CD4-positive, alpha-beta memory T cell (primary cell): ENCODE results near the gene CCL17. TPM values are rescaled to one million over a fixed set of nuclear protein-coding genes. Genes with fewer than 3 reads are reported as not detected.

Source experiments
- CTCF ChIA-PET: fragments of 350-600 bp; sonication (Branson Sonifier 250); formaldehyde crosslinking; loops from one replicate; lab custom pipeline; 2021; ENCODE audit warnings: inconsistent platforms; ENCODE audit not compliant: partially characterized antibody; lab: Charles Lee
- POLR2A ChIA-PET: fragments of 350-600 bp; sonication (Branson Sonifier 250); formaldehyde crosslinking; loops from one replicate; lab custom pipeline; 2021; ENCODE audit not compliant: partially characterized antibody; lab: Charles Lee
- DNase-seq, 5 donors: peaks; one replicate each; pipeline versions ENCODE4 v3.0.0 to v3.0.0-alpha.2; 2020 to 2022; ENCODE audit warnings: mixed read lengths in 1 of 5
- H3K27ac ChIP-seq: one replicate; pipeline ENCODE4 v1.7.0; 2013; ENCODE audit warnings: low read depth, low read length
- H3K27me3 ChIP-seq: 2 replicates; pipeline ENCODE4 v1.7.0; 2013; ENCODE audit warnings: mild to moderate bottlenecking, low read length, moderate library complexity; ENCODE audit not compliant: insufficient read depth
- H3K36me3 ChIP-seq: 2 replicates; pipeline ENCODE4 v1.7.0; 2013; ENCODE audit warnings: mild to moderate bottlenecking, low read length, moderate library complexity; ENCODE audit not compliant: insufficient read depth
- H3K4me1 ChIP-seq: 2 replicates; pipeline ENCODE4 v1.7.0; 2013; ENCODE audit warnings: mild to moderate bottlenecking, low read length, moderate library complexity; ENCODE audit not compliant: insufficient read depth
- H3K4me3 ChIP-seq, 2 donors: one replicate each; pipeline ENCODE4 v1.7.0; 2013; ENCODE audit warnings: low read length in 2 of 2, mild to moderate bottlenecking in 1 of 2
- H3K9me3 ChIP-seq, 2 donors: one replicate each; pipeline ENCODE4 v1.7.0; 2013; ENCODE audit warnings: low read length in 2 of 2, control low read depth in 1 of 2; ENCODE audit not compliant: control insufficient read depth in 1 of 2
- H3K27ac Mint-ChIP-seq, 7 donors: one replicate each; pipeline ENCODE4 v1.8.0; 2020 to 2021; ENCODE audit warnings: mixed read lengths in 7 of 7, mild to moderate bottlenecking in 6 of 7, inconsistent platforms in 3 of 7, moderate library complexity in 3 of 7
- H3K27me3 Mint-ChIP-seq, 2 donors: one replicate each; pipeline ENCODE4 v1.8.0; 2020 to 2021; ENCODE audit warnings: mixed read lengths in 2 of 2
- H3K36me3 Mint-ChIP-seq, 2 donors: one replicate each; pipeline ENCODE4 v1.8.0; 2020 to 2021; ENCODE audit warnings: mixed read lengths in 2 of 2, inconsistent platforms in 1 of 2, mild to moderate bottlenecking in 1 of 2
- H3K4me1 Mint-ChIP-seq, 4 donors: one replicate each; pipeline ENCODE4 v1.8.0; 2020 to 2021; ENCODE audit warnings: mixed read lengths in 4 of 4, mild to moderate bottlenecking in 1 of 4
- H3K4me3 Mint-ChIP-seq, 8 donors: one replicate each; pipeline ENCODE4 v1.8.0; 2020 to 2021; ENCODE audit warnings: mixed read lengths in 8 of 8, mild to moderate bottlenecking in 7 of 8, moderate library complexity in 6 of 8, inconsistent platforms in 3 of 8
- H3K9me3 Mint-ChIP-seq, 8 donors: one replicate each; pipeline ENCODE4 v1.8.0; 2020 to 2021; ENCODE audit warnings: mixed read lengths in 8 of 8, mild to moderate bottlenecking in 5 of 8, inconsistent platforms in 3 of 8, moderate library complexity in 1 of 8
- intact Hi-C: fragments of 100-400 bp; cut with micrococcal nuclease; formaldehyde crosslinking; loops from one replicate; pipeline ENCODE4 v1.15.1; 2023
- polyA plus RNA-seq, 2 donors: library from polyadenylated mRNA; unstranded; fragments of 300-500 nt; fragmentation: Illumina TruSeq; gene quantifications; one replicate each; pipeline ENCODE4 v1.2.3, GENCODE V29; 2021
- total RNA-seq, 2 experiments: library from RNA; stranded (reverse); gene quantifications; one replicate each; pipeline ENCODE4 v1.2.3, GENCODE V29; 2021

CCL17 gene
- total and polyA plus RNA-seq, 4 experiments from 2014 or later = not detected

- no peak overlapping the region for H3K4me3 Mint-ChIP-seq
- ChIA-PET POLR2A (no interaction called here), CTCF (no interaction called here)
- H3K4me1 Mint-ChIP-seq = no peaks in the 10 kb centered on the region
- no peak overlapping the region for H3K4me3 ChIP-seq
- no peak overlapping the region for H3K27ac ChIP-seq
- no peak overlapping the region for H3K27ac Mint-ChIP-seq
- H3K36me3 Mint-ChIP-seq = no peaks in the 10 kb centered on the region
- no peak for DNase-seq
- intact Hi-C loops = no loop called here
- no peaks in the 10 kb centered on the region for H3K27me3 ChIP-seq
- no peaks in the 10 kb centered on the region for H3K36me3 ChIP-seq
- H3K4me1 ChIP-seq = no peaks in the 10 kb centered on the region
- H3K9me3 ChIP-seq = no peaks in the 10 kb centered on the region
- H3K27me3 Mint-ChIP-seq = peaks cover 3 to 10% of the 10 kb centered on the region in 2 donors
- no peaks in the 10 kb centered on the region for H3K9me3 Mint-ChIP-seq
Observed at GRCh38 chr16:57360321-57360935, 44.1 kb upstream of the CCL17 start.

DNA sequence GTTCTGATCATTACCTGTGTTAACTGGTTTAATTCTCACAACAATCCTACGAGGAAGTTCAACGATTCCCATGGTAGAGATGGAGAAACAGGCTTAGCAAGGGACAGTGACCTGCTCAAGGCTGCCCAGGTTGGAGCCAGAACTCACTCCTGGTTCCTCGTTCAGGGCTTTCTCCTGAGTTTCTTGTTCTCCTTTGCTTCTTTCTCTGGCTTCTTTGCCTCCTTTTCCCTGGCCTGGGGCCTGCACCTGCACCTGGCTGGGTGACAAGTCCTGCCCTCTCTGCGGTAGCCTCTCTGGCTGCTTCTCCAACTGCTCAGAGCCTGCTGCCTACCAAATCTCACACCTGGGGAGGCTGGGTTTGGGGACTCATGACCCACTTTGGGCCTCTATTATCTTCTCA, 43.2 kb upstream of the CCL17 start:
- H3K27ac Mint-ChIP-seq = no peak overlapping the region
- no peak for DNase-seq
- no peaks in the 10 kb centered on the region for H3K9me3 Mint-ChIP-seq
- H3K4me3 Mint-ChIP-seq = no peak overlapping the region
- no peaks in the 10 kb centered on the region for H3K9me3 ChIP-seq
- no peaks in the 10 kb centered on the region for H3K4me1 ChIP-seq
- H3K4me1 Mint-ChIP-seq = no peaks in the 10 kb centered on the region
- POLR2A ChIA-PET = no interaction called here
- no peaks in the 10 kb centered on the region for H3K36me3 Mint-ChIP-seq
- H3K27me3 Mint-ChIP-seq = peaks cover 3 to 14% of the 10 kb centered on the region in 2 donors
- no peak overlapping the region for H3K4me3 ChIP-seq
- no peaks in the 10 kb centered on the region for H3K36me3 ChIP-seq
- intact Hi-C loops = no loop called here
- CTCF ChIA-PET = no interaction called here
- H3K27me3 ChIP-seq = no peaks in the 10 kb centered on the region
- H3K27ac ChIP-seq = no peak overlapping the region

DNA sequence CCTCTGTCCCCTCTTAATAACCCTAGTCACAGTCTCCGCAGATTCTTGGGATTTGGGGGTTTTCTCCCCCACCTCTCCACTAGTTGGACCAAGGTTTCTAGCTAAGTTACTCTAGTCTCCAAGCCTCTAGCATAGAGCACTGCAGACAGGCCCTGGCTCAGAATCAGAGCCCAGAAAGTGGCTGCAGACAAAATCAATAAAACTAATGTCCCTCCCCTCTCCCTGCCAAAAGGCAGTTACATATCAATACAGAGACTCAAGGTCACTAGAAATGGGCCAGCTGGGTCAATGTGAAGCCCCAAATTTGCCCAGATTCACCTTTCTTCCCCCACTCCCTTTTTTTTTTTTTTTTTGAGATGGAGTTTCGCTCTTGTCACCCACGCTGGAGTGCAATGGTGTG, 40.4 kb upstream of the CCL17 start:
- intact Hi-C loops = no loop called here
- Mint-ChIP-seq H3K27me3 (peaks cover 8 to 23% of the 10 kb centered on the region in 2 donors), H3K27ac (no peak overlapping the region), H3K4me1 (no peaks in the 10 kb centered on the region), H3K4me3 (no peak overlapping the region), H3K36me3 (no peaks in the 10 kb centered on the region), H3K9me3 (no peaks in the 10 kb centered on the region)
- H3K4me1 ChIP-seq = no peaks in the 10 kb centered on the region
- CTCF ChIA-PET = no interaction called here
- no peaks in the 10 kb centered on the region for H3K9me3 ChIP-seq
- no peaks in the 10 kb centered on the region for H3K27me3 ChIP-seq
- DNase-seq = no peak
- POLR2A ChIA-PET = no interaction called here
- no peak overlapping the region for H3K27ac ChIP-seq
- no peak overlapping the region for H3K4me3 ChIP-seq
- H3K36me3 ChIP-seq = no peaks in the 10 kb centered on the region

GRCh38 chr16:57366544-57367040, 38.0 kb upstream of the CCL17 start:
- Histone ChIP-seq H3K4me3 (no peak overlapping the region), H3K4me1 (no peaks in the 10 kb centered on the region), H3K9me3 (no peaks in the 10 kb centered on the region), H3K27me3 (no peaks in the 10 kb centered on the region), H3K27ac (no peak overlapping the region), H3K36me3 (no peaks in the 10 kb centered on the region)
- H3K27me3 Mint-ChIP-seq = peaks cover 8 to 28% of the 10 kb centered on the region in 2 donors
- ChIA-PET CTCF (no interaction called here), POLR2A (no interaction called here)
- no peaks in the 10 kb centered on the region for H3K9me3 Mint-ChIP-seq
- no peak overlapping the region for H3K4me3 Mint-ChIP-seq
- DNase-seq = no peak
- H3K4me1 Mint-ChIP-seq = no peaks in the 10 kb centered on the region
- no peak overlapping the region for H3K27ac Mint-ChIP-seq
- intact Hi-C loops = no loop called here
- no peaks in the 10 kb centered on the region for H3K36me3 Mint-ChIP-seq

DNA sequence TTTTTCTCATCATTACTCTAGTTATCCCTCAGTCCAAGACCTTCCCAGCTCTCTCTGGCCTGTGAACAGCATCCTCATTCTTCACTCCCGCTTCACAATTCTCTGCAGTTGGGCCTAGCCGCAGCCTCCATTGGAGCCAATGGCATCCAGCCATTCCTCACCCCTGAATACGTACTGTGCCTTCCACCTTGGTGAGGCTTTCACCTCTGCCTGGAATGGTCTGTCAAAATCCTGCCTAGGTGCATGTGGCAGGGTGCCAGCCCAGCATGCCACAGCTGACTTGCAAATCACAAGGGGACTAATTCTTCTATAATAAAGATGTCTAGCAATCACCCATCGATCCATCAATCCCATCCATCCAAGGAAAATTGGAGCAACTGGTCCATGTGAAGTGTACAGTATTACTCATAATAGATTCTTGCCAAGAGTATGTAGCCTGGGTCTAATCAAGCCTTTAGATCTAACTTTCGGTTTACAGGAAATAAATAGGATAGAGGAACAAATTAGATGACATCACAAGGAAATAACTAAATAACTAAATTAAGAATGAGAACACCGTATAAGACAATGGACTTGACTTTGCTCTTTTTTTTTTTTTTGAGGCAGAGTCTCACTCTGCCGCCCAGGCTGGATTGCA, 37.3 kb upstream of the CCL17 start:
- H3K27ac ChIP-seq = no peak overlapping the region
- intact Hi-C loops = no loop called here
- no peaks in the 10 kb centered on the region for H3K4me1 ChIP-seq
- no peaks in the 10 kb centered on the region for H3K4me1 Mint-ChIP-seq
- peak overlapping the region in 1 of 7 donors; percentile 20 for H3K27ac Mint-ChIP-seq
- ChIA-PET POLR2A (no interaction called here), CTCF (no interaction called here)
- no peak overlapping the region for H3K4me3 Mint-ChIP-seq
- no peaks in the 10 kb centered on the region for H3K36me3 Mint-ChIP-seq
- no peaks in the 10 kb centered on the region for H3K9me3 Mint-ChIP-seq
- H3K27me3 Mint-ChIP-seq = peaks cover 8 to 26% of the 10 kb centered on the region in 2 donors
- DNase-seq = no peak
- no peaks in the 10 kb centered on the region for H3K9me3 ChIP-seq
- H3K4me3 ChIP-seq = no peak overlapping the region
- H3K27me3 ChIP-seq = no peaks in the 10 kb centered on the region
- no peaks in the 10 kb centered on the region for H3K36me3 ChIP-seq

DNA sequence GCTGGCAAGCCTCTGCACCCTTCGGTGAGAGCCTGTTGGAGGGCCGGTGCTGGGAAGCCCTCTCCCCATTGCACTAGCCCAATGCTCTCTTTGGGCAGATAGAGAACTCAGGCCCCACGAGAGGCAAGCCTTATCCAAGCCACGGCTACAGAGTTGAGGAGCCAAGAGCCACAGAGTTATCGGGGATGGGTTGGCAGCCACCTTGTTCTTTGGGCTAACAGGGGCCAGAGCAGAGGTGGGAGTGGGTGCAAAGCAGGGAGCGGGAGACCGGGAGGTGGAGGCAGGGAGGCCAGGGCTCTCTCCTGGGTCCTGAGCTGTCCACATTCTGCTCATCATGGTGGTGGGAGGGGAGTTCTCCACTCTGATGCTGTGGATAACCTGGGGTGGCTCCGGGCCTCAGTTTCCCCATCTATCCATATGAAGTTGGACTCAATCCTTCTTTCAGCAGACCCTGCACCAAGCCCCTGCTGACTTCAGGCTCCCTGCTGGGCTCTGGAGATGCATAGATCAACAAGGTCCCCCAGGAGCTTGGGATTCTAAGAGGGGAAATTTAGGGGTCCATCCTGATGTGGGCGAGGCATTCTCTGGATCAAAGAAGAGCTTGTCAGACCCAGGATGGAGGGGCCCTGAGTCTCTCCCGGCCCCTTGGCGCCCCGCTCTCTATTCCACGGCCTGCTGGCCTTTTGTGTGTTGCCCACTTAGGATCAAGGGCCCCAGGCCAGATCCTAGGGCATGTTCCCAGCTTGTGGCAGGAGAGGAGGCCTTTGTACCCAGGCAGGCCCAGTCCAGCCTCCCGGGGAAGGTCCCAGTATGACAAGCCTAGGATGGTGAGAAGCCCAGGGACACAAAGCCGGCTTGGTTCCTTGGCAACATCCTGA, 32.8 kb upstream of the CCL17 start:
- H3K4me3 ChIP-seq = no peak overlapping the region
- no peaks in the 10 kb centered on the region for H3K4me1 ChIP-seq
- CTCF ChIA-PET = no interaction called here
- H3K9me3 ChIP-seq = no peaks in the 10 kb centered on the region
- H3K36me3 ChIP-seq = no peaks in the 10 kb centered on the region
- no peak overlapping the region for H3K27ac Mint-ChIP-seq
- H3K27ac ChIP-seq = no peak overlapping the region
- peaks cover 7 to 12% of the 10 kb centered on the region in 2 donors for H3K27me3 Mint-ChIP-seq
- no peaks in the 10 kb centered on the region for H3K36me3 Mint-ChIP-seq
- no peaks in the 10 kb centered on the region for H3K4me1 Mint-ChIP-seq
- intact Hi-C loops = no loop called here
- no peak for DNase-seq
- H3K27me3 ChIP-seq = no peaks in the 10 kb centered on the region
- no peak overlapping the region for H3K4me3 Mint-ChIP-seq
- no peaks in the 10 kb centered on the region for H3K9me3 Mint-ChIP-seq
- POLR2A ChIA-PET = no interaction called here

- no peaks in the 10 kb centered on the region for H3K36me3 ChIP-seq
- H3K27me3 ChIP-seq = no peaks in the 10 kb centered on the region
- Mint-ChIP-seq H3K4me1 (peaks cover 0 to 2% (median 0%) of the 10 kb centered on the region in 4 donors), H3K27ac (no peak within 1 kb of the TSS), H3K4me3 (no peak within 1 kb of the TSS), H3K27me3 (peaks cover 7% of the 10 kb centered on the region in 2 donors), H3K9me3 (no peaks in the 10 kb centered on the region), H3K36me3 (no peaks in the 10 kb centered on the region)
- H3K9me3 ChIP-seq = no peaks in the 10 kb centered on the region
- POLR2A ChIA-PET = no interaction called here
- H3K4me1 ChIP-seq = no peaks in the 10 kb centered on the region
- no peak within 1 kb of the TSS for H3K4me3 ChIP-seq
- no peak within 1 kb of the TSS for H3K27ac ChIP-seq
- CTCF ChIA-PET = no interaction called here
- DNase-seq = no peak
- intact Hi-C loops = no loop called here
Observed at GRCh38 chr16:57372372-57373116, 32.0 kb upstream of the CCL17 start, which contains the start of gene CX3CL1. TSS of gene CX3CL1 (plus strand) at chr16:57372490. CDS start at chr16:57372569, 79 bp downstream.
